OCI-LY1 (cell line): ENCODE data around the gene ZFPM1.

Experiments
- H2AFZ ChIP-seq: fragments of 200-600 bp; sonication (generic), shearing (Covaris generic); 2 replicates; pipeline ENCODE4 v1.6.0; 2014; ENCODE audit warnings: antibody characterized with exemption, mild to moderate bottlenecking, low read length
- H3F3A ChIP-seq: fragments of 200-600 bp; sonication (generic), shearing (Covaris generic); 2 replicates; pipeline ENCODE4 v1.6.0; 2014; ENCODE audit warnings: mild to moderate bottlenecking, antibody characterized with exemption, low read length, moderate library complexity; ENCODE audit not compliant: insufficient read depth
- H3K27ac ChIP-seq: fragments of 200-600 bp; sonication (generic); 2 replicates; pipeline ENCODE4 v1.5.1; 2014; ENCODE audit warnings: low read length, mixed run types, mild to moderate bottlenecking, low read depth; ENCODE audit not compliant: poor library complexity, severe bottlenecking
- H3K27me3 ChIP-seq: fragments of 200-600 bp; sonication (generic); 2 replicates; pipeline ENCODE4 v1.6.0; 2014; ENCODE audit warnings: antibody characterized with exemption, mild to moderate bottlenecking, low read length, moderate library complexity; ENCODE audit not compliant: insufficient read depth
- H3K36me3 ChIP-seq: fragments of 200-600 bp; sonication (generic); 2 replicates; pipeline ENCODE4 v1.6.1; 2014; ENCODE audit warnings: mild to moderate bottlenecking, antibody characterized with exemption, low read length, moderate library complexity, mixed read lengths; ENCODE audit not compliant: insufficient read depth
- H3K4me1 ChIP-seq: fragments of 200-600 bp; sonication (generic); 2 replicates; pipeline ENCODE4 v1.5.1; 2014; ENCODE audit warnings: mild to moderate bottlenecking, low read length, moderate library complexity; ENCODE audit not compliant: insufficient read depth, severe bottlenecking
- H3K4me2 ChIP-seq: fragments of 200-600 bp; sonication (generic), shearing (Covaris generic); 2 replicates; pipeline ENCODE4 v1.6.1; 2014; ENCODE audit warnings: low read length
- H3K4me3 ChIP-seq: fragments of 200-600 bp; sonication (generic); 2 replicates; pipeline ENCODE4 v1.5.1; 2014; ENCODE audit warnings: low read length, low read depth, mild to moderate bottlenecking, mixed read lengths; ENCODE audit not compliant: poor library complexity, severe bottlenecking
- H3K79me2 ChIP-seq: fragments of 200-600 bp; shearing (Covaris generic); 2 replicates; pipeline ENCODE4 v1.6.1; 2016; ENCODE audit warnings: mixed run types, low read length, mixed read lengths; ENCODE audit not compliant: insufficient read depth
- H3K9ac ChIP-seq: fragments of 200-600 bp; sonication (generic), shearing (Covaris generic); 2 replicates; pipeline ENCODE4 v1.6.1; 2014; ENCODE audit warnings: mild to moderate bottlenecking, low read length, mixed read lengths
- H3K9me2 ChIP-seq: fragments of 200-600 bp; sonication (generic), shearing (Covaris generic); 2 replicates; pipeline ENCODE4 v1.6.1; 2014; ENCODE audit warnings: low read depth, mild to moderate bottlenecking, low read length, mixed read lengths
- H3K9me3 ChIP-seq: fragments of 200-600 bp; shearing (Covaris generic); 2 replicates; pipeline ENCODE4 v1.6.1; 2014; ENCODE audit warnings: low read length, mixed read lengths
- H4K20me1 ChIP-seq: fragments of 200-600 bp; sonication (generic), shearing (Covaris generic); 2 replicates; pipeline ENCODE4 v1.6.0; 2016; ENCODE audit warnings: mild to moderate bottlenecking, low read length; ENCODE audit not compliant: insufficient read depth
- EZH2 ChIP-seq: fragments of 200-600 bp; sonication (generic), shearing (Covaris generic); IDR thresholded peaks from 2 replicates; pipeline ENCODE4 v1.8.0; 2017; ENCODE audit warnings: borderline replicate concordance, mixed run types, mild to moderate bottlenecking, antibody characterized with exemption, low read length, moderate library complexity, mixed read lengths
- TF ChIP-seq, protein P1 (sequence below): fragments of 200-600 bp; sonication (generic), shearing (Covaris generic); IDR thresholded peaks from 2 replicates; pipeline ENCODE4 v1.5.1; 2017; ENCODE audit warnings: mild to moderate bottlenecking, antibody characterized with exemption, low read length, moderate library complexity, mixed read lengths

ZFPM1 gene

DNA sequence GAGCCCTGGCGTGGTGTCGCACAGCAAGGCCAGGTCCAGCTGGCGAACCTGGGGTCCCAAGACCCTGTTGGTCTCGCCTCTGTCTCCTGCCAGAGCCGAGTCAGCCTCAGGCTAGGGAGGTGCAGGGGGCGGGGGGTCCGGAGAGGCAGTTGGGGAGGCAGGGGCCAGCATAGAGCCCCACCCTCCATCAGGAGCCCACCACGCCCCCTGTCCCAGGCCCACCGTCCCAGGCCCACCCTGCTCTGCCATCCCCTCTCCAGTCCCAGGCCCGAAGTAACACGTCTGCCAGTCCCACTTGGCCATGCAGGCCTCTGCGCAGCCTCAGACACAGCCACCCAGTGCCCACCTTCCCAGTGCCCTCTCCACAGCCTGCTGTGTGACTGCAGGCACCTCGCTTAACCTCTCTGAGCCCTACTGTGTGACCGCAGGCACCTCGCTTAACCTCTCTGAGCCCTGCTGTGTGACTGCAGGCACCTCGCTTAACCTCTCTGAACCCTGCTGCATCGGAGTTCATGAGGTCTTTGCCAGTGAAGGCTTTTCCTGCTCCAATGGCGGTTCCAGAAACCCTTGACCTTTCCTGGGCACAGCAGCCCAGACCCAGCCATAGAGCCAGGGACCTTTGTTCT lies 41.0 kb upstream of the ZFPM1 start:
- Histone ChIP-seq H3K4me2 (no peak overlapping the region), H3K4me3 (no peak overlapping the region), H3K36me3 (no peaks in the 10 kb centered on the region), H3K9me2 (no peaks in the 10 kb centered on the region), H3K27me3 (0 out of 2 replicates have a peak, but pooled peaks cover 5% of the 10 kb centered on the region), H3K79me2 (no peaks in the 10 kb centered on the region), H2AFZ (no peak overlapping the region), H4K20me1 (no peaks in the 10 kb centered on the region), H3K27ac (no peak overlapping the region), H3K9me3 (no peaks in the 10 kb centered on the region), H3K9ac (no peak overlapping the region), H3F3A (no peaks in the 10 kb centered on the region), H3K4me1 (no peaks in the 10 kb centered on the region)
- TF ChIP-seq, protein P1, sequence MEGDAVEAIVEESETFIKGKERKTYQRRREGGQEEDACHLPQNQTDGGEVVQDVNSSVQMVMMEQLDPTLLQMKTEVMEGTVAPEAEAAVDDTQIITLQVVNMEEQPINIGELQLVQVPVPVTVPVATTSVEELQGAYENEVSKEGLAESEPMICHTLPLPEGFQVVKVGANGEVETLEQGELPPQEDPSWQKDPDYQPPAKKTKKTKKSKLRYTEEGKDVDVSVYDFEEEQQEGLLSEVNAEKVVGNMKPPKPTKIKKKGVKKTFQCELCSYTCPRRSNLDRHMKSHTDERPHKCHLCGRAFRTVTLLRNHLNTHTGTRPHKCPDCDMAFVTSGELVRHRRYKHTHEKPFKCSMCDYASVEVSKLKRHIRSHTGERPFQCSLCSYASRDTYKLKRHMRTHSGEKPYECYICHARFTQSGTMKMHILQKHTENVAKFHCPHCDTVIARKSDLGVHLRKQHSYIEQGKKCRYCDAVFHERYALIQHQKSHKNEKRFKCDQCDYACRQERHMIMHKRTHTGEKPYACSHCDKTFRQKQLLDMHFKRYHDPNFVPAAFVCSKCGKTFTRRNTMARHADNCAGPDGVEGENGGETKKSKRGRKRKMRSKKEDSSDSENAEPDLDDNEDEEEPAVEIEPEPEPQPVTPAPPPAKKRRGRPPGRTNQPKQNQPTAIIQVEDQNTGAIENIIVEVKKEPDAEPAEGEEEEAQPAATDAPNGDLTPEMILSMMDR: no peak
- no peak for TF ChIP-seq EZH2

DNA sequence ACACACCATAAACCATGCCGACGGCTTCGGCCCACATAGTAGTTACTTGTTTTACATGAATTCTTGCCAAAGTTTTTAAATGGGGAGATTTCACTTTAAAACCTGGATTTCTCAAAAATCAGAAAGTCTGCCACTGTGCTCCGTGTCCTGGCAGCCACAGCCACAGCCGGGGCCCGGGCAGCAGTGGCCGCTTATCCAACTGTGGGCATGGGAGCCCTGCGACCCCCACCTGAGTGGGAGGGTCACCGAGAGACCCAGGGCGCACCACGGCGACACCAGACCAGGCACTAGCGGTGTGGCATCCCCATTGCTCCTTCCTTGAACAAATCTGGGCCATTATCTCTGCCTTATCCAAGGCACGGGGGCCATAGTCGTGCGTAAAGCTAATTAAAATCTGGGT lies 40.3 kb upstream of the ZFPM1 start:
- no peak for TF ChIP-seq EZH2
- TF ChIP-seq, protein P1: no peak
- Histone ChIP-seq H3K27me3 (0 out of 2 replicates have a peak, but pooled peaks cover 5% of the 10 kb centered on the region), H3K9me2 (no peaks in the 10 kb centered on the region), H4K20me1 (no peaks in the 10 kb centered on the region), H3K36me3 (no peaks in the 10 kb centered on the region), H3F3A (no peaks in the 10 kb centered on the region), H3K4me1 (no peaks in the 10 kb centered on the region), H3K4me3 (no peak overlapping the region), H3K4me2 (no peak overlapping the region), H3K79me2 (no peaks in the 10 kb centered on the region), H3K27ac (no peak overlapping the region), H3K9me3 (no peaks in the 10 kb centered on the region), H3K9ac (no peak overlapping the region), H2AFZ (no peak overlapping the region)

GRCh38 chr16:88413231-88413630 lies 39.8 kb upstream of the ZFPM1 start:
- H3K79me2 ChIP-seq: no peaks in the 10 kb centered on the region
- no peak overlapping the region for H2AFZ ChIP-seq
- H3K4me1 ChIP-seq: no peaks in the 10 kb centered on the region
- H3K27ac ChIP-seq: no peak overlapping the region
- no peak for TF ChIP-seq EZH2
- TF ChIP-seq, protein P1: no peak
- H3K4me2 ChIP-seq: no peak overlapping the region
- no peak overlapping the region for H3K4me3 ChIP-seq
- no peaks in the 10 kb centered on the region for H3K9me2 ChIP-seq
- H3K36me3 ChIP-seq: no peaks in the 10 kb centered on the region
- no peak overlapping the region for H3K9ac ChIP-seq
- H3K27me3 ChIP-seq: 0 out of 2 replicates have a peak, but pooled peaks cover 5% of the 10 kb centered on the region
- no peaks in the 10 kb centered on the region for H4K20me1 ChIP-seq
- H3F3A ChIP-seq: no peaks in the 10 kb centered on the region
- H3K9me3 ChIP-seq: no peaks in the 10 kb centered on the region
